HG02938 (cell line): Measurements from ENCODE around the gene PRR5.
A peak's percentile ranks its signal among the peaks of the same experiment; 100 is the strongest.

Experiments used
- ATAC-seq: cut with Tn5 transposase; IDR thresholded peaks from one replicate; pipeline ENCODE4 v1.9.1; 2021; ENCODE audit warnings: mild to moderate bottlenecking, moderate library complexity; ENCODE audit not compliant: unreplicated experiment

PRR5 gene

DNA sequence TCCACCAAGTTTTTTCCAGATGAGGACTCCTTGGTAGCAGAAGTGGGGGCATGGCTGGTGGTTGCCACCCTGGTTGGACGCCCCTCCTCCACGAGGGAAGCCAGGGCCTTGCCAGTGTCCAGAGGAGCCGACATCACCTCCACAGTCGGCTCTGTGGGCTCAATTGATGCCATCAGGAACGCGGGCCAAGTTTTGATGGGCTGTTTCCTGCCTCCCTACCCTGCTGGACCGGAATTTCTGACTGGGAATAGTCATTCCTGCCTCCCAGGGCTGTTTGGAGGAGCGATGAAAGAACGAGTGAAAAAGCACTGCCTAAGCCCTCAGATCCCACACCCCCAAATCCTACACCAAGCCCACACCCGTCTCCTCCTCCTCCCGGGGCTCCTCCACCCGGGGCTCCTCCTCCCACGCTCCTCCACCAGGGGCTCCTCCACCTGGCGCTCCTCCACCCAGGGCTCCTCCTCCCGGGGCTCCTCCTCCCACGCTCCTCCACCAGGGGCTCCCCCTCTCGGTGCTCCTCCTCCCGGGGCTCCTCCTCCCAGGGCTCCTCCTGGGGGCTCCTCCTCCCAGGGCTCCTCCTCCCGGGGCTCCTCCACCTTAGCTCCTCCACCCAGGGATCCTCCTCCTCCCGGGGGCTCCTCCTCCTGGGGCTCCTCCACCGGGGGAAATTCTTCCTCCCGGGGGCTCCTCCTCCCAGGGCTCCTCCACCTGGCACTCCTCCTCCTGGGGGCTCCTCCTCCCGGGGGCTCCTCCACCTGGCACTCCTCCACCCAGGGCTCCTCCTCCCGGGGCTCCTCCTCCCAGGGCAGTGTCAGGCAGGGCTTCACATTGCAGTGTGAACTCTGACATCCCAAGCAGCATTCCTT, 10.0 kb upstream of the PRR5 start:
- no peak for ATAC-seq

DNA sequence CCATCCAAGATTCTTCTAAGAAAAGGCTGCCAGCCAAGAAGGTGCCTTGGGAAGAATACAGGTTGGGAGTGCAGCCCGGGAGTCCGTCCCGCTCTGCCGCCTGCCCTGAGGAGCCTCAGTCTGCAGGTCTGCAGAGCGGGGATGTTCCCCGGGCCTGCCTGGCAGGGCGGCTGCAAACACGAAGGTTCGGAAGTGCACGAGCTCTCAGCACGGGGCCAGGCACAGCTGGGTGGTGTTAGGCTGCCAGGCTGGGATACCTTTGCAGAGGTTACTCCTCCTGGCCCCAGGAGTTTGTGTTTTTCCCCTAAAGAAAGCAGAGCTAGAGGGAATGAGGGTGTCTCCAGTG, 9.4 kb upstream of the PRR5 start:
- no peak for ATAC-seq

DNA sequence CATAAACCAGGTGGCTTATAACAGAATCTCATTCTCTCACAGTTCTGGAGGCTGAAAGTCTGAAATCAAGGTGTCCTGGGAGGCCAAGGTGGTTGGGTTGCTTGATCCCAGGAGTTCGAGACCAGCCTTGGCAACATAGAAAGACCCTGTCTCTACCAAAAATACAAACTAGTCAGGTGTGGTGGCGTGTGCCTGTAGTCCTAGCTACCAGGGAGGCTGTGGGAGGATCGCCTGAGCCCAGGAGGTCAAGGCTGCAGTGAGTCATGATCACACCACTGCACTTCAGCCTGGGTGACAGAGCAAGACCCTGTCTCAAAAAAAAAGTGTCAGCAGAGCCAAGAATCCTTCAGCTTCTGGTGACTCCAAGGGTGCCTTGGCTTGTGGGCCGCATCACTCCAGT, 8.9 kb upstream of the PRR5 start:
- ATAC-seq: no peak

DNA sequence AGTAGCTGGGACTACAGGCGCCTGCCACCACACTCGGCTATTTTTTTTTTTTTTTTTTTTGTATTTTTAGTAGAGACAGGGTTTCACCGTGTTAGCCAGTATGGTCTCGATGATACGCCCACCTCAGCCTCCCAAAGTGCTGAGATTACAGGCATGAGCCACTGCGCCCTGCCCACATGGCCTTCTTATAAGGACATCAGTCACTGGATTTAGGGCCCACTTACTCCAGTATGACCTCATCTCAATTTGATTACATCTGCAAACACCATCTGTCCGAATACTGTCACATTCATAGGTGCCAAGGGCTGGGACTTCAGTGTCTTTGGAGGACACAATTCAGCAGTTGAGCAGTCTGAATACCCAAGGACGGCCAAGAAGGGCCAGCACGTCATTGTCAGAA, 8.2 kb upstream of the PRR5 start:
- no peak for ATAC-seq

DNA sequence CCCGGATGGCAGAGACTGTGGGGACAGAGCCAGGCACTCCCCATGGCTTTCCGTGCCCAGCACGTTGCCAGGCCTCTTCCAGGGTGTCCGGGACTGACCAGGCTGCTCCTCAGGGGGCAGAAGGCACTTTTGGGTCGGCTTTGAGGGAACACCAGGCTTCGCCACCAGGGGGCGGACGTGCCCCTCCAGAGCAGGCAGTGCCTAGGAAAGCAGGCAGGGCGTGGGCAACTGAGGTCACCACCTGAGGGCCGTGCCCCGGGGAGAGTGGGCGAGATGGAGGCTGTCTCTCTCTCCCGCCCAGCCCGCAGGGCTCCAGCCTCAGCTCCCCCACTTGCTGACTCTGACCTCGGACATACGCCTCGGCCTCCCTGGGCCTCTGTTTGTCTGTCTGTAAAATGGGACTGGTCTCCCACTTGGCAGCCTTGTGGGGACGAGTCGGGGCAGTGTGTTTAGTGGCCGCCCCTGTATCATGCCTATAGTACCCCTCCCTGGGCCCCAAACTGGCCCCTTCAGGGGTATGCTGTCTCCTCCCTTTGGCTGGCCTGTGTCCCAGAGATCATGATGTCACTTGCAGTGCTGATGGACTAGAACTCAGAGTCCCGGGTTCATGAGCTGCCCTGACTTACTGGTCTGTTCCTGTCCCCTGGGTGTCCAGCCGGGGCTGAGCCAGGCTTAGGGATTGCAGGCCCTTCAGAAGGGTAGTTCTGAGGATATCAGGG, 4.4 kb upstream of the PRR5 start:
- ATAC-seq: no peak

DNA sequence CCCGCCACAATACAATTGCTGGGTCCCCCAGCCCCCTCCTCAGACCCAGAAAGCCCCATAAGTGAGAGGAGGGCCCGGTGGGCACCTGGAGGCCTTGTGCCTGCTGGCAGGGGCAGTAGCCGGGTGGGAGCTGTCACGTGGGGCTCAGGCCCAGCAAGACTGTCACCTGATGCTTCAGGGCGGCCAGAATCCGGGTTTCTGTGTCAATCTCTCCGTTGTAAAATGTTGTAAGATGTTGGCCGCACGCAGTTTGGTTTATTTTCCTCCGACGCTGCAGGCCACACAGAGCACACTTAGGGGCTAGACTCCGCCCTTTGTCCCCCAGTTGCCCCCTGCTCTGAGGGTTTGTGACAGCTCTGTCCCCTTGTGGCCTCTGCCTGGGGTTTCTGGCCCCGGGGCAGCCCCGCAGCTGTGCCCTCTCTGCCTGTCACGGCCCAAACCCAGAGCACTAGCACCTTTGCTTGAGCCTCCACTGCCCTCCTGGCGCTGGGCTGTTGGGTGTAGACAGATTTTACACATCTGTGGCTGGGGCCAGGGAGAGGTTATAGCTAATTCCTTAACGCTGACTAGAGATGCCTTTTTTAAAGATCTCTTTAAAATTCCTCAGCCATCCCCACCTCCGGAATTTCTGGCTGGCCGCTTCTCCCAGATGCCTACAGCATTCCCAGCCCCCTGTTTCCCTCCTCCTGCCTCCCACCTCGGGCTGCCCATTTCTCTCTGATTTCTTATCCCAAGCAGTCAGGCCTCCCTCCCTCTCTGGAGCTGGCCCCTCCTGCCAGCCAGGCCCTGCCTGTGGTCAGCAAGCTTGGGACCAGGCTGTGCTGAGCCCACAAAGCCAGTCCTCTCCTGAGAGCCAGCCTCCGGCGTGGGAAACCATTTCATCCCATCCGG, 3.2 kb upstream of the PRR5 start:
- ATAC-seq: no peak

DNA sequence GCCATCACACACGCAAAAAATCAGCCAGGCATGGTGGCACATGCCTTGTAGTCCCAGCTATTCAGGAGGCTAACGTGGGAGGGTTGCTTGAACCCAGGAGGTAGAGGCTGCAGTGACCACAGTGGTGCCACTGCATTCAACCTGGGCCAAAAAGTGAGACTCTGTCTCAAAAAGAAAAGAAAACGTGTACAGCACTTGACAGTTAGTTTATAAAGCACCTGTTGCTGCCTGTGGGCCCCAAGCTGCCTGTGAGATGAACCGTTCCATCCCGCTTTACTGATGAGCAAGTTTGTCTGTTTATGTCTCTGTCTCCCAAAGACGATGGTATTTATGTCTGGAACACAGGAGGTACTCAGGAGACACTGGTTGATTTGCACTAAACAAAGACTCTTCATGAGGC, 1.5 kb upstream of the PRR5 start:
- no peak for ATAC-seq

DNA sequence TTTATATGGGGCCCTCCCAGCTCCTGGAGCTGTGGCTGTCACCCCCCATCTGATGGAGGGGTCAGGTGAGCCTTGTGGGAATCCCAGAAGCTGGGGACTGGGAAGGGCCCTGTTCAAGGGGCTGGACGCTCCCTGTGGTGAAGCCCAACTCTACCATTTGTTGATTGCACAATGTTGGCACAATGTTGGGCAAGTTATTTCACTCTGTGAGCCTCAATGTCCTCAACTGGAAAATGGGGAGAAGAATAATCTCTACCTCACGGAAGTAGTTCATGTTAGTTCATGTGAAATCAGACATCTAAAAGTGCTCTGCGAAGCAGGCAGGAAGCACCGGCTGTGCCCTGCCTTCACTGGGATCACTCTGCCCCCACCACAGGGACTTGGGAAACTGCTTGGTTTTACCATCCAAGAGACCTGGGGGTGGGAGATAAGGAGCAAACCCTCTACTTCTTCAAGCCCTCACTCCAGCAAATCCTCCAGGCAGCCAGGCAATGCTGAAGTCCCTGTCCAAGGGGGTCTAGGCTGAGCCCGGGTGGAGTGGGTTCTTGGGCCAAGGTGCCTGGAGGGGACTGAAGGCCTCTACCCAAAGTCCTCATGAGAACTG, 715 bp upstream of the PRR5 start:
- ATAC-seq: no peak

DNA sequence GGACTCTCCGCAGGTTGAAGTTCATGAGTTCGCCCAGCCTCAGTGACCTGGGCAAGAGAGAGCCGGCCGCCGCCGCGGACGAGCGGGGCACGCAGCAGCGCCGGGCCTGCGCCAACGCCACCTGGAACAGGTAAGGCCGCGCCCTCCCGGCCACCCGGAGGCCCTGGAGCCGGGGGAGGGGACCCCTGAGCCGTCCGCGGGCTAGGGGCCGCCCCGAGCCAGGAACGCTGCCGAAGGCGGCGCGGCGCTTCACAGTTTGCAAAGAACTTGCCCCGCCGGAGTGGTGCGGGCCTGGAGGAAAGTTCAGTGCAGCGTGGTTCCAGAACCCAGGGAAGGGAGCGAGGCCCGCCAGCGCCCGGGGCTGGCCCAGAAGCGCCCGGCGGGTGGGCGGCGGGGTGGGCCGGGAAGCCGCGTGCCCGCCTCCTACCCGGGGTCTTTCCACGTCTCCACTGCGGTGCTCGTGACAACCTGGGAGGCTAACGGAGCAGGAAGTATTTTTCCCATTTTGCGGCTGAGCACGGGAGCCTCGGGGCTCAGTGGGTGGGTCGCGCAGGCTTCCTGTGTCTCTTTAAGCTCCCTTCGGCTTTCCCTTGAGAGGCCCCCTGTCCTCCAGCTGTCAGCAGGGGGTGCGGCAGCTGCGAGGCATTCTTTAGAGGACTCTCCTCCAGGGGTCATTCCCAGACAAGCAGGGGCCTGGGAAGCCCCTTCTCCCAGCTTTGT, 635 bp downstream of the PRR5 start:
- ATAC-seq: peak; percentile 9

DNA sequence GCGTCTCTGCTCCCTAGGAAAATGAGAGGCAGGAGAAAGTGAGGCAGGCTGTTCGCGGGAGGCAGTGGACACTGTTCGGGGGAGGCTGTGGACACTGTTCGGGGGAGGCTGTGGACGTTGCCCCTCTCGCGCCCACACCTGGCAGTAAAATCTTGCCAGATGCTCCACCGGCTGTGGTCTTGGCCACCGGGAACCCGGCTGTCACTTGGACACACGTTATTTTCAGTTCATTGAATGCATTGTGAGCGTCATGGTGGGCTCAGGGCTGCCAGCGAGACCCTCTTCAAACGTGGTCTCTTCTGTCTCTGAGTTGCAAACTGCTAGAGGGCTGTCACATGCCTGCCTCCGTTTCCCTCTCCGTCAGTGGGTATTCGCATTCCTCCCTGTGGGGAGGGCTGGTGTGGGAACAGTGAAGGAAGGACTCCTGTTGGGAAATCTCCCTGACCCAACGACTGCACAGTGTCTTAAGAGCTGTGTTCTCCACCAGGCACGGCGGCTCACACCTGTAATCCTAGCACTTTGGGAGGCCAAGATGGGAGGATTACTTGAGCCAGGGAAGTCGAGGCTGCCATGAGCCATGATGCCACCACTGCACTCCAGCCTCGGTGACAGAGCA, 1.4 kb downstream of the PRR5 start:
- no peak for ATAC-seq

DNA sequence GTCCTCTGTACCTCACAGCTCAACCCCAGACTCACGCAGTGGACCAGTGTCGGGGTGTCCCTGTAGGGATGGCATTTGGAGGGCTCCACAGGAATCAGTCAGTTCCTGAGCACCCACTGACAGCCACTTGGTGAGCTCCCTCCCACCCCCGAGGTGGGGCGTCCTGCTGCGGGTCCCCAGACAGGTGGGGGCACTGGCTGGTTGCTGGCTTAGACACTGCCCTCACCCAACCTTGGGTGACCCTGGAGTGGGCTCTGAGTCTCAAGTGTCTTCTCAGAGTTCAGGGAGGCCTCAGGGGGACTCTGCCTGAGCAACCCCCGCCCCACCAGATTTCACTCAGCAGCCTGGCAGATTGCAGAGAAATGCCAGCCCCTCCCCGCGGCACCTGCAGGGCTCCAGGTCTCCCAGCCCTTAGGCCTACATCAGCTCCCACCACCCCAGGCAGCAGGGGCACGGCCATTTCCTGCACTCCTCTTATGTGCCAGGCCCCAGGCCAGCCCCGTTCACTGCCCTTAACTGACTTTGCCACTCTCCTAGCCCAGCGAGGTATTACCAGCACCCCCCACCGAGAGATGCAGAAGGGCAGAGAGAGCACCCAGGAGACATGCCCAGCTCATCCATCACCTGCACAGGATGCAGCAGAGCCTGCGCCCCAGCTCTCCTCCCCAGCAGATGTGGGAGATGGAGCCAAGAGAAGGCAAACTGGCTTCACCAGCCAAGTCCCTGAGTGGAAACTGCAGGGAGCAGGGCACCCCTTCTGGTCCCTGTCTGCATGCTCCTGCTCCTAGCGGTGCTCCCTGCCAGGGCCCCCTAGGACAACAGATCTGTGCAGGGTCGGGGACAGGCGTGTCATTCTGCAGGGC, 2.4 kb downstream of the PRR5 start:
- no peak for ATAC-seq

DNA sequence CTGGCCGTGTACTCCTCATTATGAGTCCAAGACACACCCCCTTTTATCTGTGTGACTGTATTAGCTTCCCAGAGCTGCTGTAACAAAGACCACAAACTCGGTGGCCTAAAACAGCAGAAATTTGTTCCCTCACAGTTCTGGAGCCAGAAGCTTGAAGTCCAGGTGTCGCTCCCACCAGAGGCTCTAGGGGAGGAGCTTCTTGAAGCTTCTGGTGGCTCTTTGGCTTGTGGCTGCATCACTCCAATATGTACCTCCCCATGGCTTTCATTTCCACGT, 3.0 kb downstream of the PRR5 start:
- ATAC-seq: no peak

DNA sequence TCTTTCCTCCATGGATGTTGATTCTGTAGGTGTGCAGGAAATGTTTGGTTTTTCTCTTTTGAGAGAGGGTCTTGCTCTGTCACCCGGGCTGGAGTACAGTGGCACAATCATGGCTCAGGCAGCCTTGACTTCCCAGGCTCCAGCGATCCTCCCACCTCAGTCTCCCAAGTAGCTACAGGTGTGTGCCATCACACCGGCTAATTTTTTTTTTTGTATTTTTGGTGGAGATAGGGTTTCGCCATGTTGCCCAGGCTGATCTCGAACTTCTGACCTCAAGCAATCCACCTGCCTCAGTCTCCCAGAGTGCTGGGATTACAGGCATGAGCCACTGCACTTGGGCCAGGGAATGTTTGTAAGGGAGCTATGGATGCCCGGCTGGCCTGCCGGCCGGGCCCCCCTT, 4.5 kb downstream of the PRR5 start:
- ATAC-seq: no peak

DNA sequence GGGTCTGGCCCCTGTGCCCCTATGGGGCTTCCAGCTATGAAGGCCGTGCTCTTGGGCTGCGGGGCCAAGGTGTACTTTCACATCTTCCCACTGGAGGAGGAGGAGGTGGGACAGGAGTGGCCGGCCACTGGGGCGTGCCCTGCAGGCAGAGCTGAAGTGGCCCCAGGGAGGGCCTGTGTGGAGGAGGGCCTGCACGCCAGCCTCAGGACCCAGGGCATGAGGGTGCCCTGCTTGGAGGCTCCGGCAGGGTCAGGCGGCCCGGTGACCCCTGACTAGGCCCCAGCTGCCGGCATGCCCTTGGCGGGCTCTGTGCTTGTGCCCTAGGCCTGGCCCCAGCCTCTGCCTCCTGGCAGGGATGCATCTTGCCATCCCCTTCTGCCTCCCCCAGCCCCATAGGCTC, 5.2 kb downstream of the PRR5 start:
- ATAC-seq: no peak

DNA sequence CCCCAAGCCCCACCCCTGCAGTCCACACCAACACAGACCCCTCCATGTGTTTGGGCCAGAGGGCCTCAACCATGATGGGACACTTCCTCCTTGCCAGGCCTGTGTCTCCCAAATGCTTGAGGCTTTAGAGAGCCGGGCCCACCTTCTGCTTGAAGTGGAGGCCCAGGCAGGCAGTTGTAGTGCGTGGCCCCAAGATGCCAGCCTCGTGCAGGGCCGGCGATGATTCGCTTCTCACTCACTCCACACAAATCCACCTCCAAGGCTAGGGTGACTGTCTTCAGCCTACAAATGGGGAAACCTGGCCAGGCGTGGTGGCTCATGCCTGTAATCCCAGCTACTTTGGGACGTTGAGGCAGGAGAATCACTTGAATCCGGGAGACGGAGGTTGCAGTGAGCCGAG, 5.7 kb downstream of the PRR5 start:
- no peak for ATAC-seq

DNA sequence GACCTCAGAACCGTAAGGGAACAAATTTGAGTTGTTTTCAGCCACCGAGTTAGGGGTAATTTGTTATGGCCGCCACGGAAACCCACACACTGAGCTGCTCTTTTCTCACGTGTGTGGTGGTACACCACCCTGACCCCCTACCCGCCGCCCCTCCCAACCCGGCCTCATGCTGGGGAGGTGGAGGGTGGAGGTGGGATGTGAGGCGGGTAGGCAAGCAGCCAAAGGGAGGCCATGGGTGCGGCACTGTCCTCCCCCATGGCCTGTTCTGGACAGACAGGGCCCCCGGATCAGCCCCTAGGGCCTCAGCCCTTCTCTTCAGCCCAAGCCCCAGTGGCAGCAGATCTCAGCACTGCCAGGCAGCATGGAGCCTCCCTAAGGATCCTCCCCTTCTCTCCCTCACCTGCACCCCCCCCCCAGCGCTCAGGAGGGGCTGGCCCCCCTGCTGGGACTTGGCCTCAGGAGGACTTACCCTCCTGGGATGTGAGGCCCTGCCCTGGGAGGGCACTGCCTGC, 7.9 kb downstream of the PRR5 start:
- no peak for ATAC-seq

DNA sequence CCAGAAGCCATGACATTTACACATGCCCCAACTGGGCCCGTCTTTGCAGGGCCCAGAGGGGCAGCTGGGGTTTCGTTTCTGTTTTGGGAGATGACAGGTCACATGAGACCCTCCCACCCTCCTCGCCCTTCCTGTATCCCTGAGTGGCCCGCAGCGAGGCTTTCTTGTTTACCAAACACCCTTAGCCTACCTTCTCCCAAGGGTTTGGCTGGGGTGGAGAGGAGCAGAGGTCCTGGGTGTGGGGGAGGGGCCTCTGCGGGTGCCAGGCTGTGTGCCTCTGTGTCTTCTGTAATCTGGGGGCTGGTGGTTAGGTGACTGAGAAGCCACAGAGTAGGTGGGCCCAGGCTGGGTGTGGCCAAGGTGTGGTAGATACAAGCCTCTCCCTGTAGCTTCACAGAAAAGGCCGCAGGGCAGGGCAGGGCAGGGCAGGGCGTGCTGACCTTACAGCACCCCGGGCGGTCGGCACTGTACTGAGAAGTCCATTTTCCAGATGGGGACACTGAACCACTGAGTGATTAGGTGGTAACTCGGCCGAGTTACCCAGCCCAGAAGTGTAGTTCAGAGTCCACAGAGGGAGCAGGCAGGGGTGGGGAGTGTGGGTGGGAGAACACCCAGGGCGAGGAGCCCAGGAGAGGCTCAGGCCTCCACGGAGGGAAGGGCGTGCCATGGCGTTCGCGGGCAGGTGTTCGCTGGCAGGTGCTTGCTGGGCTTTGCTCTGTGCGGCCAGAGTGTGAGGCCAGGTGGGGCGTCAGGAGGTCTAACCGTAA, 8.7 kb downstream of the PRR5 start:
- ATAC-seq: no peak

DNA sequence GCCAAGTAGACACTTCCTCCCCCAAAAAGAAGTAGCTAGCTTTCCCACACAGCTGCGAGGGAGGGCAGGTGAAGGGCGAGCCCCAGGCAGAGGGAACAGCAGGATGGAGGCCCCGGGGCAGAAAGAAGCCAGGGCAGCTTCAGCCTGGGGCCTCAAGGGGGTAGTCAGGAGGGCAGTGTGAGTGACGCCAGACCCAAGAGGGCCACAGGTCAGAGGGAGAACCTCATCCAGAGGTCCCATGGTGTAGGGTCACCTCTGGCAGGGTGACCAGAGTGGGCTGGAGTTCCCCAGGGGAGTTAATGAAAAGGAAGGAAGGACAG, 9.2 kb downstream of the PRR5 start:
- no peak for ATAC-seq
